DOHH2 (cell line): ENCODE data around the gene PEA15.

Experiments used
- H3F3A ChIP-seq: fragments of 200-600 bp; sonication (generic), shearing (Covaris generic); 2 replicates; pipeline ENCODE4 v1.6.0; 2016; ENCODE audit warnings: antibody characterized with exemption, mild to moderate bottlenecking; ENCODE audit not compliant: control insufficient read depth, insufficient read depth
- H3K27ac ChIP-seq: fragments of 200-600 bp; sonication (generic); 2 replicates; pipeline ENCODE4 v1.5.1; 2014; ENCODE audit warnings: low read depth, mild to moderate bottlenecking, low read length, moderate library complexity
- H3K27me3 ChIP-seq: fragments of 200-600 bp; sonication (generic); 2 replicates; pipeline ENCODE4 v1.6.1; 2014; ENCODE audit warnings: mild to moderate bottlenecking, low read length, mixed read lengths; ENCODE audit not compliant: control insufficient read depth
- H3K36me3 ChIP-seq: fragments of 200-600 bp; sonication (generic); 2 replicates; pipeline ENCODE4 v1.6.1; 2014; ENCODE audit warnings: mild to moderate bottlenecking, low read length, moderate library complexity, mixed read lengths; ENCODE audit not compliant: control insufficient read depth
- H3K4me1 ChIP-seq: fragments of 200-600 bp; sonication (generic); 2 replicates; pipeline ENCODE4 v1.6.1; 2014; ENCODE audit warnings: mild to moderate bottlenecking, low read length, mixed read lengths; ENCODE audit not compliant: control insufficient read depth
- H3K4me2 ChIP-seq: fragments of 200-600 bp; sonication (generic); 2 replicates; pipeline ENCODE4 v1.6.0; 2014; ENCODE audit warnings: mild to moderate bottlenecking, low read length, moderate library complexity
- H3K4me3 ChIP-seq: fragments of 200-600 bp; sonication (generic); 2 replicates; pipeline ENCODE4 v1.5.1; 2014; ENCODE audit warnings: mild to moderate bottlenecking, low read length, mixed read lengths
- H3K79me2 ChIP-seq: fragments of 200-600 bp; sonication (generic); 2 replicates; pipeline ENCODE4 v1.6.1; 2014; ENCODE audit warnings: mild to moderate bottlenecking, low read length, mixed read lengths; ENCODE audit not compliant: control insufficient read depth
- H3K9me2 ChIP-seq: fragments of 200-600 bp; sonication (generic); replicated peaks from 2 replicates; pipeline ENCODE4 v1.6.1; 2014; ENCODE audit warnings: mild to moderate bottlenecking, low read length, mixed read lengths; ENCODE audit not compliant: control insufficient read depth
- H3K9me3 ChIP-seq: fragments of 200-600 bp; sonication (generic); 2 replicates; pipeline ENCODE4 v1.6.1; 2014; ENCODE audit warnings: antibody characterized with exemption, low read length, mixed read lengths; ENCODE audit not compliant: control insufficient read depth, insufficient read depth
- H4K20me1 ChIP-seq: fragments of 200-600 bp; sonication (generic); 2 replicates; pipeline ENCODE4 v1.6.0; 2014; ENCODE audit warnings: low read depth, mild to moderate bottlenecking, antibody characterized with exemption, low read length, moderate library complexity; ENCODE audit not compliant: control insufficient read depth, insufficient read depth
- EZH2phosphoT487 ChIP-seq: fragments of 200-600 bp; sonication (generic); IDR thresholded peaks from 2 replicates; pipeline ENCODE4 v1.6.1; 2017; ENCODE audit warnings: borderline replicate concordance, mild to moderate bottlenecking, antibody characterized with exemption, low read length, moderate library complexity, mixed read lengths
- TF ChIP-seq, protein P1 (sequence below): fragments of 200-600 bp; sonication (generic); IDR thresholded peaks from one replicate; pipeline ENCODE4 v1.5.1; 2014; ENCODE audit warnings: antibody characterized with exemption, mild to moderate bottlenecking, low read depth, low read length; ENCODE audit not compliant: poor library complexity, severe bottlenecking

PEA15 gene

DNA sequence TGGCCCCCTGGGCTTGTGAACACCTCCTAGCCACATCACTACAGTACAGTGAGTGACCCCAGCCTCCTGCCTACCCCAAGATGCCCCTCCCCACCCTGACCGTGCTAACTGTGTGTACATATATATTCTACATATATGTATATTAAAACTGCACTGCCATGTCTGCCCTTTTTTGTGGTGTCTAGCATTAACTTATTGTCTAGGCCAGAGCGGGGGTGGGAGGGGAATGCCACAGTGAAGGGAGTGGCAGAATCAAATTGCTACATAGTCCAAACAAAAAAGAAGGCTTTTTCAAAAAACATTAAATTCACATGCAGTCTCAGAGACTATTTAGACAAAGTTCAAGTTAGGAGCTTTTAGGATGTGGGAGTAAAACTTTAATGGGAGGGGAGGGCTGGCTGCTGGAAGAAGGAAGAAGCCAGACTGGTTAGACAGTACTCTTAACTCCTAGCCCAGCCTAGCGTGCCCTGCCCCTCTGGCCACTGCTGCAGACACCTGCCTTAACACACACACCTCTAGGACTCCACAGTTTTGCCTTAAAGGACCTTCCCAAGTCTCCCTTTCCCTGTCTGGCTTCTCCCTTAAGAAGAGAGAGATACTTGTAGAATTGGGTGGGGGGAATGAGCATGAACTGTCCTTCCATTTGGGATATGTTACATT, 9.4 kb downstream of the PEA15 start:
- peaks cover 99% of the 10 kb centered on the region for H3K36me3 ChIP-seq
- no peaks in the 10 kb centered on the region for H3K9me3 ChIP-seq
- H3K4me2 ChIP-seq, result no peak overlapping the region
- H3K27me3 ChIP-seq, result no peaks in the 10 kb centered on the region
- TF ChIP-seq EZH2phosphoT487, result no peak
- TF ChIP-seq, protein P1, sequence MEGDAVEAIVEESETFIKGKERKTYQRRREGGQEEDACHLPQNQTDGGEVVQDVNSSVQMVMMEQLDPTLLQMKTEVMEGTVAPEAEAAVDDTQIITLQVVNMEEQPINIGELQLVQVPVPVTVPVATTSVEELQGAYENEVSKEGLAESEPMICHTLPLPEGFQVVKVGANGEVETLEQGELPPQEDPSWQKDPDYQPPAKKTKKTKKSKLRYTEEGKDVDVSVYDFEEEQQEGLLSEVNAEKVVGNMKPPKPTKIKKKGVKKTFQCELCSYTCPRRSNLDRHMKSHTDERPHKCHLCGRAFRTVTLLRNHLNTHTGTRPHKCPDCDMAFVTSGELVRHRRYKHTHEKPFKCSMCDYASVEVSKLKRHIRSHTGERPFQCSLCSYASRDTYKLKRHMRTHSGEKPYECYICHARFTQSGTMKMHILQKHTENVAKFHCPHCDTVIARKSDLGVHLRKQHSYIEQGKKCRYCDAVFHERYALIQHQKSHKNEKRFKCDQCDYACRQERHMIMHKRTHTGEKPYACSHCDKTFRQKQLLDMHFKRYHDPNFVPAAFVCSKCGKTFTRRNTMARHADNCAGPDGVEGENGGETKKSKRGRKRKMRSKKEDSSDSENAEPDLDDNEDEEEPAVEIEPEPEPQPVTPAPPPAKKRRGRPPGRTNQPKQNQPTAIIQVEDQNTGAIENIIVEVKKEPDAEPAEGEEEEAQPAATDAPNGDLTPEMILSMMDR, result no peak
- H3K4me3 ChIP-seq, result no peak overlapping the region
- H4K20me1 ChIP-seq, result no peaks in the 10 kb centered on the region
- H3K27ac ChIP-seq, result no peak overlapping the region
- H3K79me2 ChIP-seq, result peaks cover 16% of the 10 kb centered on the region
- peaks cover 14% of the 10 kb centered on the region; the same call in 1 of the 2 replicates for H3F3A ChIP-seq
- H3K9me2 ChIP-seq, result no peaks in the 10 kb centered on the region
- H3K4me1 ChIP-seq, result no peaks in the 10 kb centered on the region

DNA sequence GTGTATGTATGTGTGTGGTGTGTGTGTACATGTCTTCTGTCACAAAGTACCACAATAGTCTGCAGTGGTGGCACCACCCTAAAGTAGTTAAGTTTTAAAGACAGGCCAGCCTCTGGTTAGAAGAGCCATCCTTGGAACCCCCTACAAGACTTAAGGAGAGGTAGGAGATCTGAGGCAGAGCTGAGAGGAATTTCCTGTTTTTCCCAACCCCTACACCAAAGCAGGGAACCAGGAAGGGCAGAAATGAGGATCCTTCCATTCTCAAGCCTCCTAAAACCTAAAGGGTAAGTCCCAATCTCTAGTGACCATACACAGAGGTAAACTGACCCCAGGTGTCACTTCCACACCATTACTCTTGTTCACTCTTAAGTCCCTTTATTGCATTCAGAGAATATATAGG, 11.1 kb downstream of the PEA15 start:
- Histone ChIP-seq H3K27me3 (no peaks in the 10 kb centered on the region), H3K27ac (no peak overlapping the region), H4K20me1 (no peaks in the 10 kb centered on the region), H3K9me3 (no peaks in the 10 kb centered on the region), H3K4me2 (no peak overlapping the region), H3K36me3 (peaks cover 99% of the 10 kb centered on the region), H3K9me2 (no peaks in the 10 kb centered on the region), H3K79me2 (peaks cover under 1% of the 10 kb centered on the region; the same call in 1 of the 2 replicates), H3F3A (peaks cover 14% of the 10 kb centered on the region; the same call in 1 of the 2 replicates), H3K4me1 (no peaks in the 10 kb centered on the region), H3K4me3 (no peak overlapping the region)
- TF ChIP-seq, protein P1, result no peak
- no peak for TF ChIP-seq EZH2phosphoT487

DNA sequence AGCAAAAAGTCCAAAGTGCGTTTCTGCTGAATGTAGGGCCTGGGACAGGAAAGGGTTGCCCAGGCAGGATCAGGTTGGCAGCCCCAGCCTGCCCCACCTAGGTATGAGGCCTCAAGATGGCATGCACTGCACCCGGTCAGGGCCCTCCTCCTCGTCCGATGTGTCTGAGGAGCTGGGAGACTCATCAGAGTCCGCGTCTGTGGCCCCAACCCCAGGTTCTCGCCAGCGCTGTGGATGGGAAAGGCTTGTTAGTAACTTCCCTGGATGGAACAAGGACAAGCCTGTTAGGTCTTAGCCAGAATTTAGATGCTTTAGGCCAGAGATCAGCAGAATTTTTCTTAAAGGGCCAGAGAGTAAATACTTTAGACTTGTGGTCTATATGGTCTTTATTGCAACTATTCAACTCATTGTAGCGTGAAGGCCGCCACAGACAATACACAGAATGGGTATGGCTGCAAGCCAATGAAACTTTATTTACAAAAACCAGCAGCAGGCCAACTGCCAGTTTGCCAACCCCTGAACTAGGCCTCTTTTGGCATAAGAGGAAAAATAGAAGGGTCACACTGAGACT, 12.4 kb downstream of the PEA15 start:
- no peaks in the 10 kb centered on the region for H3K79me2 ChIP-seq
- H3K9me3 ChIP-seq, result no peaks in the 10 kb centered on the region
- H3K27me3 ChIP-seq, result no peaks in the 10 kb centered on the region
- TF ChIP-seq EZH2phosphoT487, result no peak
- TF ChIP-seq, protein P1, result no peak
- no peak overlapping the region for H3K27ac ChIP-seq
- H3F3A ChIP-seq, result peaks cover 19% of the 10 kb centered on the region
- H3K9me2 ChIP-seq, result no peaks in the 10 kb centered on the region
- peaks cover 98% of the 10 kb centered on the region for H3K36me3 ChIP-seq
- no peak overlapping the region for H3K4me2 ChIP-seq
- H4K20me1 ChIP-seq, result no peaks in the 10 kb centered on the region
- H3K4me1 ChIP-seq, result no peaks in the 10 kb centered on the region
- H3K4me3 ChIP-seq, result no peak overlapping the region
